GM23338 (cell line): ENCODE data around the gene PHC2. TPM values are rescaled to one million over a fixed set of nuclear protein-coding genes. Genes with fewer than 3 reads are reported as not detected.
A peak's percentile ranks its signal among the peaks of the same experiment; 100 is the strongest.

Experiments used
- ATAC-seq: fragments of 200-7000 bp; cut with Tn5 transposase; 3 replicates; pipeline ENCODE4 v1.9.1; 2020
- DNase-seq: peaks from one replicate; pipeline ENCODE4 v3.0.0-alpha.2; 2015; ENCODE audit warnings: low spot score
- H2AFZ ChIP-seq: fragments of 200-600 bp; sonication (generic); 2 replicates; pipeline ENCODE4 v1.8.0; 2016; ENCODE audit warnings: antibody characterized with exemption, mild to moderate bottlenecking, moderate library complexity
- H3F3A ChIP-seq: fragments of 200-600 bp; sonication (generic); replicated peaks from 2 replicates; pipeline ENCODE4 v1.8.0; 2017; ENCODE audit warnings: antibody characterized with exemption, mixed run types, low read depth
- H3K27ac ChIP-seq: fragments of 200-600 bp; sonication (generic); 2 replicates; pipeline ENCODE4 v1.6.1; 2016; ENCODE audit warnings: low read depth
- H3K27me3 ChIP-seq: fragments of 200-600 bp; sonication (generic); 2 replicates; pipeline ENCODE4 v1.8.0; 2016; ENCODE audit warnings: mild to moderate bottlenecking, mixed run types, moderate library complexity; ENCODE audit not compliant: insufficient read depth
- H3K36me3 ChIP-seq: fragments of 200-600 bp; sonication (generic); 2 replicates; pipeline ENCODE4 v1.8.0; 2016; ENCODE audit warnings: mild to moderate bottlenecking; ENCODE audit not compliant: insufficient read depth
- H3K4me1 ChIP-seq: fragments of 200-600 bp; sonication (generic); 2 replicates; pipeline ENCODE4 v1.8.0; 2016; ENCODE audit warnings: mild to moderate bottlenecking, moderate library complexity; ENCODE audit not compliant: insufficient read depth
- H3K4me2 ChIP-seq: fragments of 200-600 bp; sonication (generic); 2 replicates; pipeline ENCODE4 v1.7.1; 2017; ENCODE audit warnings: mixed run types
- H3K4me3 ChIP-seq: fragments of 200-600 bp; sonication (generic); 2 replicates; pipeline ENCODE4 v1.6.1; 2016; ENCODE audit warnings: mixed run types
- H3K79me2 ChIP-seq: fragments of 200-600 bp; sonication (generic); replicated peaks from 2 replicates; pipeline ENCODE4 v1.8.0; 2017; ENCODE audit warnings: mild to moderate bottlenecking; ENCODE audit not compliant: insufficient read depth
- H3K9me2 ChIP-seq: fragments of 200-600 bp; sonication (generic); 2 replicates; pipeline ENCODE4 v1.8.0; 2017; ENCODE audit not compliant: insufficient read depth
- H4K20me1 ChIP-seq: fragments of 200-600 bp; sonication (generic); replicated peaks from 2 replicates; pipeline ENCODE4 v1.8.0; 2017; ENCODE audit warnings: mild to moderate bottlenecking; ENCODE audit not compliant: insufficient read depth
- H3K27ac Mint-ChIP-seq: 2 replicates; pipeline ENCODE4 v1.8.0; 2020; ENCODE audit warnings: inconsistent platforms, mild to moderate bottlenecking, moderate library complexity, mixed read lengths
- H3K27me3 Mint-ChIP-seq: 3 replicates; pipeline ENCODE4 v1.8.0; 2022; ENCODE audit warnings: low read depth, mild to moderate bottlenecking, moderate library complexity, mixed read lengths, inconsistent platforms; ENCODE audit not compliant: insufficient read depth, poor library complexity
- H3K36me3 Mint-ChIP-seq: 3 replicates; pipeline ENCODE4 v1.8.0; 2021; ENCODE audit warnings: low read depth, mild to moderate bottlenecking, inconsistent platforms, moderate library complexity, mixed read lengths
- H3K4me1 Mint-ChIP-seq: 3 replicates; pipeline ENCODE4 v1.8.0; 2020; ENCODE audit warnings: mild to moderate bottlenecking, inconsistent platforms, mixed read lengths
- H3K4me3 Mint-ChIP-seq: 3 replicates; pipeline ENCODE4 v1.8.0; 2021; ENCODE audit warnings: moderate library complexity, mild to moderate bottlenecking, inconsistent platforms, mixed read lengths
- H3K9me3 Mint-ChIP-seq: 3 replicates; pipeline ENCODE4 v1.8.0; 2020; ENCODE audit warnings: moderate library complexity, mild to moderate bottlenecking, inconsistent platforms, mixed read lengths
- CREB1 ChIP-seq: fragments of 250-450 bp; sonication (Bioruptor Pico); IDR thresholded peaks from 2 replicates; pipeline ENCODE4 v1.5.0; 2020; ENCODE audit warnings: low read depth, mild to moderate bottlenecking, moderate library complexity
- EZH2 ChIP-seq: fragments of 200-600 bp; sonication (generic); IDR thresholded peaks from one replicate; pipeline ENCODE4 v1.8.0; 2017; ENCODE audit warnings: antibody characterized with exemption, mild to moderate bottlenecking, low read depth; ENCODE audit not compliant: unreplicated experiment
- JUNB ChIP-seq: IDR thresholded peaks from one replicate; pipeline ENCODE4 v1.6.1; 2016; ENCODE audit warnings: antibody characterized with exemption; ENCODE audit not compliant: unreplicated experiment
- NANOG ChIP-seq: IDR thresholded peaks from 2 replicates; pipeline ENCODE4 v1.6.1; 2016; ENCODE audit warnings: antibody characterized with exemption, borderline replicate concordance
- POLR2AphosphoS5 ChIP-seq: IDR thresholded peaks from 2 replicates; pipeline ENCODE4 v1.6.1; 2016; ENCODE audit warnings: antibody characterized with exemption, low read depth
- ZNF114 ChIP-seq: fragments of 250-450 bp; sonication (Bioruptor Pico); IDR thresholded peaks from 2 replicates; pipeline ENCODE4 v1.5.0; 2020; ENCODE audit warnings: mild to moderate bottlenecking, moderate library complexity
- ZNF331 ChIP-seq: fragments of 250-450 bp; sonication (Bioruptor Pico); IDR thresholded peaks from 2 replicates; pipeline ENCODE4 v1.5.0; 2020; ENCODE audit warnings: low read depth, mild to moderate bottlenecking, moderate library complexity
- polyA plus RNA-seq: library from polyadenylated mRNA; unstranded; fragments of >200 nt; fragmentation: Nextera tagmentation; extraction: Ambion mirVana; gene quantifications from 2 replicates; pipeline ENCODE4 v1.2.1, GENCODE V29; 2016
- total RNA-seq: library from RNA; depleted of rRNA; stranded (reverse); fragments of >200 nt; shearing (Covaris generic); gene quantifications from 2 replicates; pipeline ENCODE4 v1.2.3, GENCODE V29; 2014
- TF ChIP-seq, protein P1 (sequence below): IDR thresholded peaks from one replicate; pipeline ENCODE4 v1.6.1; 2018; ENCODE audit warnings: antibody characterized with exemption; ENCODE audit not compliant: unreplicated experiment
- TF ChIP-seq, protein P2 (sequence below): IDR thresholded peaks from 2 replicates; pipeline ENCODE4 v1.6.1; 2016; ENCODE audit warnings: antibody characterized with exemption
- TF ChIP-seq, protein P3 (sequence below), 2 experiments: fragments of 200-600 bp in 1 of 2; sonication (generic) in 1 of 2; conservative IDR thresholded peaks; 2 replicates each; pipeline versions ENCODE4 v1.5.1 to v1.6.1; 2016 to 2017; ENCODE audit warnings: antibody characterized with exemption in 2 of 2, low read depth in 2 of 2, mild to moderate bottlenecking in 2 of 2, moderate library complexity in 1 of 2

The PHC2 gene
- total and polyA plus RNA-seq, 2 experiments from 2014 or later: 1.7 to 7.3 TPM

DNA sequence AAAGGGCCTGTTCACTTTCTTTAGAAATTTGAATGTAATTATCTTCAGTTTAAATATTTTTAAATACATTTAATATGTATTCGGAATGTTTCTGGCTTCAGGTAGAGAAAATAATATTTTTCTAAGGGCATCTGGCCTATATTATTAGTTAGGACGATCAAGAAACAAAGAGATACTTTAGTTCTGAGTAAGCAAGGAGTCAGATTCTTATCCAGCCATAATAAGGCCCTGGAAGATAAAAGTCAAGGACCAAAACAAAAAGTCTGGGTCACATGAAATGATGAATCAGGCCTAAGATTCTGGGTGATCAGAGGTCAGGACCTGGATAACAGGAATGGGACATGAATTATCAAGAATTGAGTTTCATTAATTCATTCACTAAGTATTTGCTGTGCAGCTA is 6.3 kb downstream of the PHC2 start:
- Histone ChIP-seq H3F3A (peaks cover 1% of the 10 kb centered on the region; the same call in 1 of the 2 replicates), H3K4me3 (no peak overlapping the region), H3K27ac (no peak overlapping the region), H4K20me1 (peaks cover 2% of the 10 kb centered on the region; the same call in 1 of the 2 replicates), H3K27me3 (peaks cover 23% of the 10 kb centered on the region), H2AFZ (no peak overlapping the region), H3K4me2 (peak overlapping the region; percentile 4; the same call in 1 of the 2 replicates), H3K36me3 (no peaks in the 10 kb centered on the region), H3K79me2 (no peaks in the 10 kb centered on the region), H3K4me1 (peaks cover 29% of the 10 kb centered on the region), H3K9me2 (peaks cover 5% of the 10 kb centered on the region; the same call in 1 of the 2 replicates)
- no peak overlapping the region for H3K4me3 Mint-ChIP-seq
- no peak overlapping the region for H3K27ac Mint-ChIP-seq
- peaks cover 2% of the 10 kb centered on the region for H3K27me3 Mint-ChIP-seq
- no peaks in the 10 kb centered on the region for H3K36me3 Mint-ChIP-seq
- ATAC-seq (no peak), DNase-seq (no peak)
- peaks cover 18% of the 10 kb centered on the region; the same call in 2 of the 3 replicates for H3K4me1 Mint-ChIP-seq
- TF ChIP-seq JUNB (no peak), NANOG (no peak), ZNF114 (no peak), CREB1 (CRISPR knock-in tag) (no peak), EZH2 (no peak), POLR2AphosphoS5 (no peak)
- TF ChIP-seq, protein P1, sequence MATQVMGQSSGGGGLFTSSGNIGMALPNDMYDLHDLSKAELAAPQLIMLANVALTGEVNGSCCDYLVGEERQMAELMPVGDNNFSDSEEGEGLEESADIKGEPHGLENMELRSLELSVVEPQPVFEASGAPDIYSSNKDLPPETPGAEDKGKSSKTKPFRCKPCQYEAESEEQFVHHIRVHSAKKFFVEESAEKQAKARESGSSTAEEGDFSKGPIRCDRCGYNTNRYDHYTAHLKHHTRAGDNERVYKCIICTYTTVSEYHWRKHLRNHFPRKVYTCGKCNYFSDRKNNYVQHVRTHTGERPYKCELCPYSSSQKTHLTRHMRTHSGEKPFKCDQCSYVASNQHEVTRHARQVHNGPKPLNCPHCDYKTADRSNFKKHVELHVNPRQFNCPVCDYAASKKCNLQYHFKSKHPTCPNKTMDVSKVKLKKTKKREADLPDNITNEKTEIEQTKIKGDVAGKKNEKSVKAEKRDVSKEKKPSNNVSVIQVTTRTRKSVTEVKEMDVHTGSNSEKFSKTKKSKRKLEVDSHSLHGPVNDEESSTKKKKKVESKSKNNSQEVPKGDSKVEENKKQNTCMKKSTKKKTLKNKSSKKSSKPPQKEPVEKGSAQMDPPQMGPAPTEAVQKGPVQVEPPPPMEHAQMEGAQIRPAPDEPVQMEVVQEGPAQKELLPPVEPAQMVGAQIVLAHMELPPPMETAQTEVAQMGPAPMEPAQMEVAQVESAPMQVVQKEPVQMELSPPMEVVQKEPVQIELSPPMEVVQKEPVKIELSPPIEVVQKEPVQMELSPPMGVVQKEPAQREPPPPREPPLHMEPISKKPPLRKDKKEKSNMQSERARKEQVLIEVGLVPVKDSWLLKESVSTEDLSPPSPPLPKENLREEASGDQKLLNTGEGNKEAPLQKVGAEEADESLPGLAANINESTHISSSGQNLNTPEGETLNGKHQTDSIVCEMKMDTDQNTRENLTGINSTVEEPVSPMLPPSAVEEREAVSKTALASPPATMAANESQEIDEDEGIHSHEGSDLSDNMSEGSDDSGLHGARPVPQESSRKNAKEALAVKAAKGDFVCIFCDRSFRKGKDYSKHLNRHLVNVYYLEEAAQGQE: no peak
- TF ChIP-seq, protein P2, sequence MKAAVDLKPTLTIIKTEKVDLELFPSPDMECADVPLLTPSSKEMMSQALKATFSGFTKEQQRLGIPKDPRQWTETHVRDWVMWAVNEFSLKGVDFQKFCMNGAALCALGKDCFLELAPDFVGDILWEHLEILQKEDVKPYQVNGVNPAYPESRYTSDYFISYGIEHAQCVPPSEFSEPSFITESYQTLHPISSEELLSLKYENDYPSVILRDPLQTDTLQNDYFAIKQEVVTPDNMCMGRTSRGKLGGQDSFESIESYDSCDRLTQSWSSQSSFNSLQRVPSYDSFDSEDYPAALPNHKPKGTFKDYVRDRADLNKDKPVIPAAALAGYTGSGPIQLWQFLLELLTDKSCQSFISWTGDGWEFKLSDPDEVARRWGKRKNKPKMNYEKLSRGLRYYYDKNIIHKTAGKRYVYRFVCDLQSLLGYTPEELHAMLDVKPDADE: no peak
- H3K9me3 Mint-ChIP-seq: no peaks in the 10 kb centered on the region

DNA sequence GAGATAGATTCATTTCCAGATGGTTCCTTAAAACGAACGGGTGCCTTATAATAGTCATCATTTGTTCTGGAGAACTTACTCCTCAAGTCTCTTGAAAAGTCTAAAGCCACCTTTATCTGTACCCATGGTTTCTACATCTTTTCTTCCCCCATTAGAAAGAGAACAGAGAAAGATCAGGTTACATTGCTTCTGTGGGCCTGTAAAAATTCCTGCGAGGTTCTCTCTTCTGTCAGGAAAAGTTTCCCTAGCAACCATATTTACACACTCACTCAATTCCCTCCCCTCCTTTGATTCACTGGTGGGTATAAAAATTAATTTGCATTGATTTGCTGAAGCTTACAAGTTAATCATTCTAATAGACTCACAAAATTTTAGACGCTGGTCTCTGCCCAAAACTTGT is 6.7 kb downstream of the PHC2 start:
- H3K4me1 ChIP-seq: peaks cover 25% of the 10 kb centered on the region
- H3K27me3 ChIP-seq: peaks cover 19% of the 10 kb centered on the region
- H3K36me3 ChIP-seq: no peaks in the 10 kb centered on the region
- no peaks in the 10 kb centered on the region for H3K79me2 ChIP-seq
- H2AFZ ChIP-seq: no peak overlapping the region
- H3K36me3 Mint-ChIP-seq: no peaks in the 10 kb centered on the region
- H4K20me1 ChIP-seq: no peaks in the 10 kb centered on the region; the same call in 1 of the 2 replicates
- ATAC-seq (peak; percentile 63), DNase-seq (peak; percentile 64)
- H3K27ac Mint-ChIP-seq: no peak overlapping the region
- H3K4me2 ChIP-seq: peak overlapping the region; percentile 4; the same call in 1 of the 2 replicates
- peaks cover 2% of the 10 kb centered on the region for H3K27me3 Mint-ChIP-seq
- H3K4me1 Mint-ChIP-seq: peaks cover 18% of the 10 kb centered on the region; the same call in 2 of the 3 replicates
- H3K4me3 ChIP-seq: no peak overlapping the region
- no peaks in the 10 kb centered on the region for H3K9me3 Mint-ChIP-seq
- peaks cover 5% of the 10 kb centered on the region; the same call in 1 of the 2 replicates for H3K9me2 ChIP-seq
- no peak overlapping the region for H3K27ac ChIP-seq
- H3F3A ChIP-seq: no peaks in the 10 kb centered on the region
- H3K4me3 Mint-ChIP-seq: no peak overlapping the region
- TF ChIP-seq, protein P1: no peak
- no peak for TF ChIP-seq POLR2AphosphoS5
- TF ChIP-seq ZNF331 (CRISPR knock-in tag): no peak
- TF ChIP-seq ZNF114: no peak
- TF ChIP-seq, protein P3, sequence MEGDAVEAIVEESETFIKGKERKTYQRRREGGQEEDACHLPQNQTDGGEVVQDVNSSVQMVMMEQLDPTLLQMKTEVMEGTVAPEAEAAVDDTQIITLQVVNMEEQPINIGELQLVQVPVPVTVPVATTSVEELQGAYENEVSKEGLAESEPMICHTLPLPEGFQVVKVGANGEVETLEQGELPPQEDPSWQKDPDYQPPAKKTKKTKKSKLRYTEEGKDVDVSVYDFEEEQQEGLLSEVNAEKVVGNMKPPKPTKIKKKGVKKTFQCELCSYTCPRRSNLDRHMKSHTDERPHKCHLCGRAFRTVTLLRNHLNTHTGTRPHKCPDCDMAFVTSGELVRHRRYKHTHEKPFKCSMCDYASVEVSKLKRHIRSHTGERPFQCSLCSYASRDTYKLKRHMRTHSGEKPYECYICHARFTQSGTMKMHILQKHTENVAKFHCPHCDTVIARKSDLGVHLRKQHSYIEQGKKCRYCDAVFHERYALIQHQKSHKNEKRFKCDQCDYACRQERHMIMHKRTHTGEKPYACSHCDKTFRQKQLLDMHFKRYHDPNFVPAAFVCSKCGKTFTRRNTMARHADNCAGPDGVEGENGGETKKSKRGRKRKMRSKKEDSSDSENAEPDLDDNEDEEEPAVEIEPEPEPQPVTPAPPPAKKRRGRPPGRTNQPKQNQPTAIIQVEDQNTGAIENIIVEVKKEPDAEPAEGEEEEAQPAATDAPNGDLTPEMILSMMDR (conservative IDR thresholded peaks at IDR 0.05; ENCODE audit: low read depth in 2 of 2): no peak
- TF ChIP-seq, protein P2: no peak
- TF ChIP-seq NANOG: no peak
